ENCODE measurements around the gene PDE5A.

The PDE5A gene

GRCh38 chr4:119525005-119525749, 103.4 kb downstream of the PDE5A start:
- no peak for DNase-seq

DNA sequence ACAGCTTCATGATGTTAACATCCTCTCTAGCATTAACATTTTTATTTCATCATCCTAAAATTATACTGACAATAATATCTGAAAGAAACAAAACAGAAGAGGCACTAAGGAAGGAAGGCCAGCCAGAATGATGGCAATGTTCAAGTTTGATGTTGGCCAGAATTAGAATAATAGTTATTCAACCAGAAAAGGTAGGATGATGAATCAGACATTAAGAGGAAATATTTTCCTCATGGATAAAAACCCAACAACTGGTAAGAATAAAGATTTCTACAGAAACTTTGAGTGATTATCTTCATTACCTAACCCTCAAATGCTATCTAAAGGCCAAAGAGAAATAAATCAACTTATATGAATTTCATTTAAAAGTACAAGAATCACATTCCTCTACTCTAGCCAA, 105.2 kb downstream of the PDE5A start:
- DNase-seq, result no peak

- DNase-seq, result no peak
Observed at GRCh38 chr4:119521268-119521667, 107.3 kb downstream of the PDE5A start.

- no peak for DNase-seq
Observed at GRCh38 chr4:119518915-119519410, 109.6 kb downstream of the PDE5A start.

- DNase-seq, result no peak
Observed at GRCh38 chr4:119518230-119518892, 110.2 kb downstream of the PDE5A start.

- DNase-seq, result no peak
Observed at GRCh38 chr4:119517361-119518229, 111.0 kb downstream of the PDE5A start.

GRCh38 chr4:119512398-119512797, 116.2 kb downstream of the PDE5A start:
- DNase-seq, result no peak

DNA sequence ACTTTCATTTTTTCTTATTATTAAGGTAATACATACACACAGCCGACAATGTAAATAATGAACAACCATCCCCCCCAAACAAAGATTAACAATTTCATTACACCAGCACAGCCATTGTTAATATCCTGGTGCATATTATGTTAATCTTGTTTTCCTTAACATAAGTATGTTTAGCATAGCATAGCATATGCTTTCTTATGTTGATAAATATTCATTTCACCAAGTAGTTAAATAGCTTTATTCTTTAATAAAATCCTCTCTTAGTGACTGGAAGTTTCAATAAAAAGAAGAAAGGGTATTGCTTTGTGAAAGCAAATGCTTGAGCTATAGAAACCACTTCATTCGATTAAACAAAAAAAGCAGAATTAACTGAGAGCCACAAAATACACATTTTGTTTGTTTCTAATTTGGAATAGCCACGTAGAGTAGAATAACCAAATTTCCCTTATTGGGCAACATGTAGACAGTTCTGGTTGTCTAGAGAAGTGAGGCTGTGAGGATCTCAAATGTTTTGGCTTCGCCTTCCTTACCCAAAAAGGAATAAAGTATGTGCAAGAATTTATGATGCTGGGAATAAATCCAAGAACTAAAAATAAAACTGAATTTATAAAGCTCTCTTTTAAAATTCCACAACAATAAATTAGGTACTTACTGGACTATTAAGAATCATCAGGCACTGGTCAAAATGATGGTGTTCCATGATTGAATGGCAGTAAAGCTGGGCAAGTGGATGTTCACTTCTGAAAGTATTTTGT, 118.0 kb downstream of the PDE5A start:
- DNase-seq, result no peak

- DNase-seq, result no peak
Observed at GRCh38 chr4:119508281-119508680, 120.3 kb downstream of the PDE5A start.

DNA sequence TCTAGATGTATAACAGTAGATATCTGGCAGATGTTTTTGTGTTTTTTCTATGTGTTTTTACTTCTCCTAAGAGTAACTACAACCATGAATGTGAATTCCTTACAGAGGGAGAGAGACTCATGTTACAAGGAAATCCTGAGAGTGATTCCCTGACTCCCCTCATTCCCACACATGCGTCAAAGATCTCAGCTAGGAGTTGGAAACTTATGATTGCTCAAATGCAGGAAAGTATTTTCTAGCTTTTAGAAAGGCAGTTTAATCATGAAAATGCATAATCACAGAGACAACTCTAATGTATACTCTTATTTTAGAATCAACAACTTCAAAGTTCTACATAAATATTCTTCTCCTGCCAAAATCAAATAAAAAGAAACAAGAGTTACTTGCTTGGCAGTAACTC, 121.8 kb downstream of the PDE5A start:
- no peak for DNase-seq

- DNase-seq, result no peak
Observed at GRCh38 chr4:119504616-119505015, 124.0 kb downstream of the PDE5A start.

DNA sequence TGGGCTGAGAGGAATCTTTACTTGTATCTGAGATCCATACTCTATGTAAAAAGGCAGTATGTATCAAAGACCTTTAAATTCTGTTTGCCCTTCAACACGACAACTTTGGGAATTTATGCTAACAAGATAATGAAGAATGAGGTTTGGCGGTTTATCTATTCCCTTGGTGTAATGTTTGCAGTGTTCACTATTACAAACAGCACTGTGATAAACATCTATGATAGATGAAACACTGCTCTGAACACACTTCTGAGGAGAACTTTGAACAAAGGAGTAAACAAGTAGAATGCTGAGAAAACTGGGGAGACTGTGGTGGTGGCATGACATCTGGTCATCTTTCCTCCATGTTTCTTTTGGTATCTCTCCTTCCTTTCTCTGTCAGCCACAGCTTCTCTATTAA, 126.9 kb downstream of the PDE5A start:
- DNase-seq, result no peak

DNA sequence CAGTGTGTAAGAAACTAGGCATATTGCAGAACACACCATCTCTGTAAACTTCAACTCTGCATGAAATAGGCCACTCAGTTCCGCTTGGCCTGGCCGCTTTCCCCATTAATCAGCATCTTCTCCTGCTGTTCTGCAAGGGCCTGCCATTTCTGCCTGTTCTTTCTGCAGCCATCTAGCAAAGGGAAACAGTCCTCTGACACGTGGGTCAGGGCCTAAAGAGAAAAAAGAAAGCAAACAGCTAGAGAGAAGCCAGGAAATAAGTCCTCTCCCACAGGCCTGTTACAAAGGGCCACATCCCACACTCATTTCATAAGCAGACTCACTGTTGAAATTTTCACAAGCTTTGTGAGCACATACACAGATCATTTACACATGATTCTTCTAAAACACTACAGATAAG, 130.1 kb downstream of the PDE5A start:
- peak in 41 of 56 donors; percentile 0 to 63 (median 6) for DNase-seq

- peak in 5 of 56 donors; percentile 0 to 13 (median 0) for DNase-seq
Observed at GRCh38 chr4:119493886-119494285, 134.7 kb downstream of the PDE5A start.

DNA sequence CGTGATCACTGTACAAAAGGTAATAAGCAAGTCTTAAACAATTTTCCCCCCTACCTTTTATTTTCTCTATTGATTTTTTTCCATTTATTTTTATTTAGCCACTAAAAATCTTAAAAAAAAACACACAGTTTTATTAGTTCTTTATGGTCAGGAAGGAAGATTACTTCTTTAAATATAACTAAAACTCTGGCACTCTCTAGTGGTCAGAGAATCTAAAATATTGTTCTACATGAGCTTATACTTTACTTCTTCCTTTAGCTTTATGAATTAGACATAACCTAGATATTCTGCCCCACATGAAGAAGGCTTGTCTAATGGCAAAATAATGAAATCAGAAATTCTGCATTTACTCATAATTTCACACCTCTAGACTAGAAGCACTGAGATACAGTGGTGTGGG, 135.2 kb downstream of the PDE5A start:
- no peak for DNase-seq

GRCh38 chr4:119490335-119490734, 138.3 kb downstream of the PDE5A start:
- DNase-seq, result no peak

- no peak for DNase-seq
Observed at GRCh38 chr4:119489305-119489704, 139.3 kb downstream of the PDE5A start.

GRCh38 chr4:119480331-119480730, 148.3 kb downstream of the PDE5A start:
- DNase-seq, result no peak

- DNase-seq, result no peak
Observed at GRCh38 chr4:119479835-119480234, 148.8 kb downstream of the PDE5A start.

GRCh38 chr4:119479180-119479808, 149.3 kb downstream of the PDE5A start:
- no peak for DNase-seq

All from amygdala (tissue), 56 donors.